ENCODE data around the gene FAM151B. TPM values are rescaled to one million over a fixed set of nuclear protein-coding genes. Genes with fewer than 3 reads are reported as not detected.
"Not testable (repeated sequence)": the region's sequence is repeated elsewhere in the genome, so short reads cannot be mapped to it uniquely, and the experiment has no call there.

Gene FAM151B
- polyA plus RNA-seq, 2 donors = 0.67 to 0.83 TPM

DNA sequence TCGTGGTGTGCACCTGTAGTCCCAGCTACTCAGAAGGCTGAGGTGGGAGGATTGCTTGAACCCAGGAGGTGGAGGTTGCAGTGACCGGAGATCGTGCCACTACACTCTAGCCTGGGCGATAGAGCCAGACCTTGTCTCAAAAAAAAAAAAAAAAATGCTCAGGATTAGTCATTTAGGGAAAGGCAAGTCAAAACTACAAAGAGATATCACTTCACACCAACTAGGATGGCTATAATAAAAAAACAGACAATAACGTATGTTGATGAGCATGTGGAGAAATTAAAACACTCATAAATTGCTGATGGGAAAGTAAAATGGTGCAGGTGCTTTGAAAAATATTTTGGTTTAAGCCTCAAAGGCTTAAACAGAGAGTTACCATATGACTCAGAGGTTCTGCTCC lies 88.5 kb downstream of the FAM151B start:
- no peaks in the 10 kb centered on the region for H3K4me1 ChIP-seq (ENCODE audit: control insufficient read depth in 2 of 2, insufficient read depth in 2 of 2, low read length in 1 of 2)
- H3K27me3 ChIP-seq (ENCODE audit: control insufficient read depth in 1 of 2, insufficient read depth in 2 of 2, low read length in 2 of 2) = no peaks in the 10 kb centered on the region
- no peaks in the 10 kb centered on the region for H3K9me3 ChIP-seq (ENCODE audit: control insufficient read depth in 2 of 2, insufficient read depth in 1 of 2, low read depth in 1 of 2, low read length in 1 of 2)
- WGBS, 2 donors = 82 to 85% methylated on average over 5 of the region's 5 CpGs
- no peaks in the 10 kb centered on the region for H3K36me3 ChIP-seq (ENCODE audit: control insufficient read depth in 2 of 2, insufficient read depth in 2 of 2, low read length in 1 of 2)
- no peak overlapping the region for H3K4me3 ChIP-seq (ENCODE audit: low read depth in 1 of 2, low read length in 2 of 2)
- no peak overlapping the region for H3K27ac ChIP-seq (ENCODE audit: low read depth in 2 of 2, low read length in 1 of 2)

DNA sequence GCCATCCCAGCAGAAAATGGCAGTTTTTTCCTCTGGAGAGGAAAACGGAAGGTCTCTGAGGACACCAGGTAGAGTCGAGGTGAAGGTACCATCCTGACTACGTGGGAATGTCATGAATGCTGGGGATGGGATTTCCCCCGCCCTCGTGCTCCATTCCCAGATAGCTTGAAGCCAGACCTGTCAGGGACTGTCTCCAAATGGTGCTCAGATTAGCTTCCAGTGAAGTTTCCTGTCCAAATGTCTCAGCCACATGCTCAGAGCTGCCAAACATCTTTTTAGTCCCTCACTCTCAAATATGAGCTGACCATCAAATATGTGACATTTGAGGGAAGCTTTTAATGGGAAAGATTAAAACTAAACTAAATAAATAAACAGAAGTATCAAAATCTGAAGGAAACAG lies 89.8 kb downstream of the FAM151B start:
- WGBS, 2 donors = 28 to 32% methylated on average over 5 of the region's 5 CpGs
- no peak overlapping the region for H3K4me3 ChIP-seq (ENCODE audit: low read depth in 1 of 2, low read length in 2 of 2)
- no peaks in the 10 kb centered on the region for H3K4me1 ChIP-seq (ENCODE audit: control insufficient read depth in 2 of 2, insufficient read depth in 2 of 2, low read length in 1 of 2)
- no peak overlapping the region for H3K27ac ChIP-seq (ENCODE audit: low read depth in 2 of 2, low read length in 1 of 2)
- H3K9me3 ChIP-seq (ENCODE audit: control insufficient read depth in 2 of 2, insufficient read depth in 1 of 2, low read depth in 1 of 2, low read length in 1 of 2) = no peaks in the 10 kb centered on the region
- no peaks in the 10 kb centered on the region for H3K36me3 ChIP-seq (ENCODE audit: control insufficient read depth in 2 of 2, insufficient read depth in 2 of 2, low read length in 1 of 2)
- no peaks in the 10 kb centered on the region for H3K27me3 ChIP-seq (ENCODE audit: control insufficient read depth in 1 of 2, insufficient read depth in 2 of 2, low read length in 2 of 2)

DNA sequence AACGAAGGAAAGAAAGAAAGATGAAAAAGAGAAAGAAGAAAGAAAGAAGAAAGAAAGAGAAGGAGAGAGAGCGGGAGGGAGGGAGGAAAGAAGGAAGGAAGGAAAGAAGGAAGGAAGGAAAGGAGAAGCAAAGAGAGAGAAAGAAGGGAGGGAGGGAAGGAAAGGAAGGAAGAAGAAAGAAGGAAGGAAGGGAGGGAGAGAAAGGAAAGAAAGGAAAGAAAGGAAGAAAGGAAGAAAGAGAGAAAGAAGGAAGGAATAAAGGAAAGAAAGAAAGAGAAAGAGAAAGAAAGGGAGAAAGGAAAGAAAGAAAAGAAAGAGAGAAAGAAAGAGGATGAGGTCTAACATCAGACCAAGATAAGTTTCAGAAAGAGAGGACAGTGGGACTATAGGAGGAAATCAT lies 91.2 kb downstream of the FAM151B start:
- Histone ChIP-seq H3K9me3 (ENCODE audit: control insufficient read depth in 2 of 2, insufficient read depth in 1 of 2, low read depth in 1 of 2, low read length in 1 of 2) (no peaks in the 10 kb centered on the region), H3K4me1 (ENCODE audit: control insufficient read depth in 2 of 2, insufficient read depth in 2 of 2, low read length in 1 of 2) (no peaks in the 10 kb centered on the region), H3K27me3 (ENCODE audit: control insufficient read depth in 1 of 2, insufficient read depth in 2 of 2, low read length in 2 of 2) (no peaks in the 10 kb centered on the region), H3K4me3 (ENCODE audit: low read depth in 1 of 2, low read length in 2 of 2) (no peak overlapping the region), H3K36me3 (ENCODE audit: control insufficient read depth in 2 of 2, insufficient read depth in 2 of 2, low read length in 1 of 2) (no peaks in the 10 kb centered on the region), H3K27ac (ENCODE audit: low read depth in 2 of 2, low read length in 1 of 2) (no peak overlapping the region)
- WGBS, 2 donors = 95 to 97% methylated on average over 2 of the region's 2 CpGs

DNA sequence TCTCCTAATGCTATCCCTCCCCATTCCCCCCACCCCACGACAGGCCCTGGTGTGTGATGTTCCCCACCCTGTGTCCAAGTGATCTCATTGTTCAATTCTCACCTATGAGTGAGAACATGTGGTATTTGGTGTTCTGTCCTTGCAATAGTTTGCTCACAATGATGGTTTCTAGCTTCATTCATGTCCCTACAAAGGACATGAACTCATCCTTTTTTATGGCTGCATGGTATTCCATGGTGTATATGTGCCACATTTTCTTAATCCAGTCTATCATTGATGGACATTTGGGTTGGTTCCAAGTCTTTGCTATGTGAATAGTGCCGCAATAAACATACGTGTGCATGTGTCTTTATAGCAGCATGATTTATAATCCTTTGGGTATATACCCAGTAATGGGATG lies 92.4 kb downstream of the FAM151B start:
- not testable (repeated sequence) for H3K36me3 ChIP-seq (ENCODE audit: control insufficient read depth in 2 of 2, insufficient read depth in 2 of 2, low read length in 1 of 2); H3K4me3 ChIP-seq (ENCODE audit: low read depth in 1 of 2, low read length in 2 of 2); H3K9me3 ChIP-seq (ENCODE audit: control insufficient read depth in 2 of 2, insufficient read depth in 1 of 2, low read depth in 1 of 2, low read length in 1 of 2); H3K27me3 ChIP-seq (ENCODE audit: control insufficient read depth in 1 of 2, insufficient read depth in 2 of 2, low read length in 2 of 2); H3K27ac ChIP-seq (ENCODE audit: low read depth in 2 of 2, low read length in 1 of 2); H3K4me1 ChIP-seq (ENCODE audit: control insufficient read depth in 2 of 2, insufficient read depth in 2 of 2, low read length in 1 of 2)
- 87 to 93% methylated on average over 1 to 3 of the region's 3 CpGs for WGBS, 2 donors

DNA sequence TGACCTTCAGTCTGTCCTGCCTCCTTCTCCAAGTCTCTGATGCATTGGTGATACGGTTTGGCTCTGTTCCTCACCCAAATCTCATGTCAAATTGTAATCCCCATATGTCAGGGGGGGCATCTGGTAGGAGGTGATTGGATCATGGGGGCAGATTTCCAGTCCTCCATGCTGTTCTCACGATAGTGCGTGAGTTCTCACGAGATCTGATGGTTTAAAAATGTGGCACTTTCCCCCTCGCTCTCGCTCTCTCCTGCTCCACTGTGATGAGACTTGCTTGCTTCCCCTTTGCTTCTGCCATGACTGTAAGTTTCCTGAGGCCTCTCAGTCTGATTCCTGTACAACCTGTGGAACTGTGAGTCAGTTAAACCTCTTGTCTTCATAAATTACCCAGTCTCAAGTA lies 96.9 kb downstream of the FAM151B start:
- 87 to 88% methylated on average over 6 of the region's 6 CpGs for WGBS, 2 donors

DNA sequence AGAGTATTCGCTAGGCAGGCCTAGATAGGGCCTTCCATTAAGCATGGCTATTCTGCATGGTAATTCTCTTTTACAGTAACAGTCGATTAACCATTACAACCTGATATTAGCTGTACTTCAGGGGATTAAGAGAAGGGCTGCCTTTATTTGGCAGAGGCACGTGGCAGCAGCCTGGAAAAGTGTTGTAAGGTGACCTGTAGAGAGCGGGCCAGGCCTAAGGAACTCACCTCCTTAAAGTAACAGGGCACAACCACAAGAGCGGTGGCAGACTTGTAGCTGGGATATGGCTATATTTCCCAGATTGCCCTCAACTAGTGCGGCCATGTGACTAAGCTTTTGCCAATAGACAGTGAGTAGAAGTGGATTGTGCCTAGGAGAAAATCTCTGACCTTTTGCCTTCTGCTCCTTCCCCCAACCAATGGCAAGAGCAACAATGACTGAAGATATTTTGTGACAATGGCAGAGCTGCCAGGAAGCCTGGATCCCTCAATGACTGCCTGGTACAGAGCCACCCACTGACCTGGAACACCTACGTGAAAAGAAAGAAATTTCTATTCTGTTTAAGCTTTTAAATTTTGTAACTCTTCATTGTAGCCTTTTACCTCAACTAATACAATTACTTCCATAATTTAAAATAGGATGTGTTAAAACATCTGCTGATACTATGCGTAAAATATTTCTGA lies 101.1 kb downstream of the FAM151B start:
- no peaks in the 10 kb centered on the region for H3K4me1 ChIP-seq (ENCODE audit: control insufficient read depth in 2 of 2, insufficient read depth in 2 of 2, low read length in 1 of 2)
- no peaks in the 10 kb centered on the region for H3K36me3 ChIP-seq (ENCODE audit: control insufficient read depth in 2 of 2, insufficient read depth in 2 of 2, low read length in 1 of 2)
- no peak overlapping the region for H3K27ac ChIP-seq (ENCODE audit: low read depth in 2 of 2, low read length in 1 of 2)
- no peak overlapping the region for H3K4me3 ChIP-seq (ENCODE audit: low read depth in 1 of 2, low read length in 2 of 2)
- peaks cover 0 to 5% of the 10 kb centered on the region in 2 donors for H3K9me3 ChIP-seq (ENCODE audit: control insufficient read depth in 2 of 2, insufficient read depth in 1 of 2, low read depth in 1 of 2, low read length in 1 of 2)
- no peaks in the 10 kb centered on the region for H3K27me3 ChIP-seq (ENCODE audit: control insufficient read depth in 1 of 2, insufficient read depth in 2 of 2, low read length in 2 of 2)
- WGBS, 2 donors = 83 to 85% methylated on average over 8 of the region's 8 CpGs

More for the DNA sequence above, 96.9 kb downstream of the FAM151B start:
- H3K9me3 ChIP-seq (ENCODE audit: control insufficient read depth in 2 of 2, insufficient read depth in 1 of 2, low read depth in 1 of 2, low read length in 1 of 2) = peaks cover 0 to 5% of the 10 kb centered on the region in 2 donors
- H3K27ac ChIP-seq (ENCODE audit: low read depth in 2 of 2, low read length in 1 of 2) = no peak overlapping the region
- H3K27me3 ChIP-seq (ENCODE audit: control insufficient read depth in 1 of 2, insufficient read depth in 2 of 2, low read length in 2 of 2) = no peaks in the 10 kb centered on the region
- H3K4me3 ChIP-seq (ENCODE audit: low read depth in 1 of 2, low read length in 2 of 2) = no peak overlapping the region
- no peaks in the 10 kb centered on the region for H3K4me1 ChIP-seq (ENCODE audit: control insufficient read depth in 2 of 2, insufficient read depth in 2 of 2, low read length in 1 of 2)
- no peaks in the 10 kb centered on the region for H3K36me3 ChIP-seq (ENCODE audit: control insufficient read depth in 2 of 2, insufficient read depth in 2 of 2, low read length in 1 of 2)

DNA sequence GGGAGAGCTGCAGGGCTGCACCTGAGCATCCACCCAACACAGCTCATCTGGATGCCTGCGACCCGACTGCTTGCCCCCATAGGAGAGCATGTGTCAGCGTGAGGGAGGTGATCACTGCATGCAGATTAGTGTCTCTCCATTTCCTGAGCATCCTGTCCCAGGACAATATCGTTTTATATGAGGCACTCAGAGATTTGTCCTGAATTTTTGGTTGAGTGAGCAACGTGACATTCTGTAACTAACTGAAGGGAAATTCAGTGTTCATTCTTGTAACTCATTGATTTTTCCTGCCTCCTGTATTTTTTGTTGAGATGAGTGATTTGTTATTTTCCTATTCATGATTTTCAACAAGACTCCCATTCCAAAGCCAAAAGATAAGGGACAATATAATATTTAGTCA lies 102.9 kb downstream of the FAM151B start:
- Histone ChIP-seq H3K4me1 (ENCODE audit: control insufficient read depth in 2 of 2, insufficient read depth in 2 of 2, low read length in 1 of 2) (no peaks in the 10 kb centered on the region), H3K27me3 (ENCODE audit: control insufficient read depth in 1 of 2, insufficient read depth in 2 of 2, low read length in 2 of 2) (no peaks in the 10 kb centered on the region), H3K27ac (ENCODE audit: low read depth in 2 of 2, low read length in 1 of 2) (no peak overlapping the region), H3K36me3 (ENCODE audit: control insufficient read depth in 2 of 2, insufficient read depth in 2 of 2, low read length in 1 of 2) (no peaks in the 10 kb centered on the region), H3K4me3 (ENCODE audit: low read depth in 1 of 2, low read length in 2 of 2) (no peak overlapping the region), H3K9me3 (ENCODE audit: control insufficient read depth in 2 of 2, insufficient read depth in 1 of 2, low read depth in 1 of 2, low read length in 1 of 2) (no peaks in the 10 kb centered on the region)
- 79 to 83% methylated on average over 5 of the region's 5 CpGs for WGBS, 2 donors

DNA sequence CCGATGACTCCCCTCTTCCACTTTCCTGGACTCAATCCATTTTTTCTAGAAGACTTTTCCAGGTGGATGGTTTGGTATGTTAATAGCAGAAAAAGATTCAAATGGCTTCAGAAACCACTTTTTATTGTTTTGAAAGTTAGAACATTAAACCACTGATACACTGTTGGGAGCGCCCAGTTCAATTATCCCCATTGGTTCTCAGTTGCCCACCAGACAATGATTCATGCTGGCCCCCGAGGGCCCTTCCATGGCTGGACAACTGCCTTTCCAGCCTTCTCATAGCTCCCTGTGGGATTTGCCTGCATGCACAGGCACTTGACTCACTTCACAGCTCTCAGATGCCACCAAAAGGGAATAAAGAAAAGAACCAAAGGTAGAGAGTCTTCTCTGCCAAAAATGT lies 103.5 kb downstream of the FAM151B start:
- WGBS, 2 donors = 72 to 77% methylated on average over 3 of the region's 3 CpGs
- no peaks in the 10 kb centered on the region for H3K4me1 ChIP-seq (ENCODE audit: control insufficient read depth in 2 of 2, insufficient read depth in 2 of 2, low read length in 1 of 2)

DNA sequence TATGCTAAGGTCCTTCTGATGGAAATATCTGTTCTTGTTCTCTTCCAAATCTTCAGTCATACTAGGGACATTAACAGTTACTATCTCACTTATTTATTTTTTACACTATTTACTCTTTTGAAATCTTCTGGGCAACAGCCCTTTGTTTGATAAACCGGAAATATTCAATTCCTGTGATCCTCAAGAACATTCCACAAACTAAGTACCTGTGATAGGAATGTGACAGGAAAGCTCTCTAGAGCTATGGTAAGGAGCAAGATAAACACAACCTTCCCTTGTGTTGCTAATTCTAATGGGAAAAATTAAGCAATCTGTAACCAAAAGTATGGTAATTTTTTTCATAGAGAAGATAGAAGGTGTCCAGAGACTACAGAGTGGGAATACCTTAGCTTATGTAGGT lies 104.2 kb downstream of the FAM151B start:
- Histone ChIP-seq H3K36me3 (ENCODE audit: control insufficient read depth in 2 of 2, insufficient read depth in 2 of 2, low read length in 1 of 2) (no peaks in the 10 kb centered on the region), H3K27ac (ENCODE audit: low read depth in 2 of 2, low read length in 1 of 2) (no peak overlapping the region), H3K27me3 (ENCODE audit: control insufficient read depth in 1 of 2, insufficient read depth in 2 of 2, low read length in 2 of 2) (no peaks in the 10 kb centered on the region), H3K4me1 (ENCODE audit: control insufficient read depth in 2 of 2, insufficient read depth in 2 of 2, low read length in 1 of 2) (no peaks in the 10 kb centered on the region), H3K9me3 (ENCODE audit: control insufficient read depth in 2 of 2, insufficient read depth in 1 of 2, low read depth in 1 of 2, low read length in 1 of 2) (no peaks in the 10 kb centered on the region), H3K4me3 (ENCODE audit: low read depth in 1 of 2, low read length in 2 of 2) (no peak overlapping the region)
- WGBS, 2 donors = 39 to 55% methylated on average over 1 of the region's 1 CpG

More for the DNA sequence above, 103.5 kb downstream of the FAM151B start:
- H3K36me3 ChIP-seq (ENCODE audit: control insufficient read depth in 2 of 2, insufficient read depth in 2 of 2, low read length in 1 of 2) = no peaks in the 10 kb centered on the region
- H3K27ac ChIP-seq (ENCODE audit: low read depth in 2 of 2, low read length in 1 of 2) = no peak overlapping the region
- no peak overlapping the region for H3K4me3 ChIP-seq (ENCODE audit: low read depth in 1 of 2, low read length in 2 of 2)
- no peaks in the 10 kb centered on the region for H3K27me3 ChIP-seq (ENCODE audit: control insufficient read depth in 1 of 2, insufficient read depth in 2 of 2, low read length in 2 of 2)
- no peaks in the 10 kb centered on the region for H3K9me3 ChIP-seq (ENCODE audit: control insufficient read depth in 2 of 2, insufficient read depth in 1 of 2, low read depth in 1 of 2, low read length in 1 of 2)

Measured in esophagus (tissue), 2 donors.